SK-N-SH treated with all-trans-retinoic acid at 6 μM for 48 hours (cell line): ENCODE data around the gene CR1.

Experiments used
- ESRRG ChIP-seq: fragments of 250-450 bp; sonication (Bioruptor Pico); IDR thresholded peaks from 2 replicates; pipeline ENCODE4 v1.6.1; 2021; ENCODE audit warnings: mild to moderate bottlenecking
- PPARA ChIP-seq: fragments of 250-450 bp; sonication (Bioruptor Pico); IDR thresholded peaks from 2 replicates; pipeline ENCODE4 v1.5.0; 2020; ENCODE audit warnings: mild to moderate bottlenecking, borderline replicate concordance
- ZFP3 ChIP-seq: fragments of 250-450 bp; sonication (Bioruptor Pico); IDR thresholded peaks from 2 replicates; pipeline ENCODE4 v1.5.0; 2020; ENCODE audit warnings: mild to moderate bottlenecking, moderate library complexity

- TF ChIP-seq ESRRG (no peak), ZFP3 (CRISPR knock-in tag) (no peak), PPARA (no peak)
Observed at GRCh38 chr1:207619871-207620542, 124.0 kb downstream of the CR1 start.
